Urinary bladder (tissue), 4 donors: ENCODE data around the gene STARD9. TPM values are rescaled to one million over a fixed set of nuclear protein-coding genes. Genes with fewer than 3 reads are reported as not detected.

Experiments
- DNase-seq: peaks from one replicate; pipeline ENCODE4 v3.0.0-alpha.2; 2015; ENCODE audit errors: extremely low spot score
- H3K27ac ChIP-seq: one replicate; pipeline ENCODE4 v1.5.1; 2013; ENCODE audit warnings: low read depth, mild to moderate bottlenecking, moderate library complexity
- H3K36me3 ChIP-seq: one replicate; pipeline ENCODE4 v1.6.1; 2013; ENCODE audit warnings: mild to moderate bottlenecking, moderate library complexity; ENCODE audit not compliant: insufficient read depth
- H3K4me1 ChIP-seq: one replicate; pipeline ENCODE4 v1.6.1; 2013; ENCODE audit warnings: mild to moderate bottlenecking, moderate library complexity; ENCODE audit not compliant: insufficient read depth
- H3K4me3 ChIP-seq: one replicate; pipeline ENCODE4 v1.5.1; 2013; ENCODE audit warnings: low read depth, low read length
- WGBS: extraction: QIAGEN DNeasy Blood & Tissue Kit; methylation state at CpG from one replicate; pipeline ENCODE4 v1.1.7; 2013; 5-methylcytosine and 5-hydroxymethylcytosine counted together
- polyA plus RNA-seq: library from polyadenylated mRNA; stranded (reverse); fragments of 200-250 nt; gene quantifications from one replicate; pipeline ENCODE4 v1.2.3, GENCODE V29; 2013
- total RNA-seq: library from RNA; depleted of rRNA; stranded (reverse); fragments of >200 nt; gene quantifications from one replicate; pipeline ENCODE4 v1.2.3, GENCODE V29; 2014
- donor health status: healthy with polysubstance abuse.
- donor health status: healthy.

Gene STARD9
- total and polyA plus RNA-seq, 2 donors: 11.1 to 46.3 TPM

DNA sequence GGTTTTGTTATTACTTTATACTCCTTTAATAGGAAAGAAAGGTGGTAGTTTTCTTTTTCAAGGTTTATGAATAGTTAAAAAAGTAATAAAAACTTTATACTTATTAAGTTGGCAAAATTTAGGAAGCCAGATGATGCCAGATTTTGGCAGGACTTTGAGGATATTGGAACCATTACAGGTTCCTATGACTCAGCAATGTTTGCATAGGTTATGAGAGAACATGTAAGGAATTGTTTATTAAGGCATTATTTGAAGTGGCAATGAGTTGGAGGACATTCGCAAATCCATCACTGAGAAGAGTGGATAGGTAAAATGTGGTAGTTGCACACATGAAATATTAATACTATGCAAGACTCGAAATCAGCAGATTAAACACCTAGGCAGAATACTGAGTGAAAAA is 131.7 kb downstream of the STARD9 start:
- no peak overlapping the region for H3K27ac ChIP-seq

DNA sequence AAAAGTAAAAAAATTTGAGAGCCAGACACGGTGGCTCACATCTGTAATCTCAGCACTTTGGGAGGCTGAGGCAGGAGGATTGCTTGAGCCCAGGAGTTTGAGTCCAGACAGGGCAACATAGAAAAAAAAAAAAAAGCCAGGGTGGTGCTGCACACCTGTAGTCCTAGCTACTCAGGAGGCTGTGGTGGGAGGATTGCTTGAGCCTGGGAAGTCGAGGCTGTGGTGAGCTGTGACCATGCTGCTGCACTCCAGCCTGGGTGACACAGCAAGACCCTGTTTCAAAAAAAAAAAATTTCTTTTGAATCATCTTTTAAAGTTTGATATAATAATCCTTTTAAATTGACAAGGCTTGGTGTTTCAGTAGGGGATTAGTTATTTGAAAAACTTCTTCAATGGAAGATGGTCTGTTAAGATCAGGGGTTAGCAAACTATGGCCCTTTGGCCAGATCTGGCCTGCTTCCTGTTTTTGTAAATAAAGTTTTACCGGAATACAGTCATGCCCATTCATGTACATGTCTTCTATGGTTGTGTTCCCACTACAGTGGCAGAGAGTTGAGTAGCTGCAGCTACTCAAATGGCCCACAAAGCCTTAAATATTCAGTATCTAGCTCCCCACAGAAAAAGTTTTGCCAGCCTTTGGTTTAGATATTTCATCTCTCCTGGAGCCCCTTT is 132.6 kb downstream of the STARD9 start:
- DNase-seq: no peak
- Histone ChIP-seq H3K4me1 (no peaks in the 10 kb centered on the region), H3K4me3 (no peak overlapping the region), H3K36me3 (no peaks in the 10 kb centered on the region), H3K27ac (no peak overlapping the region)
- WGBS: 83% methylated on average over 3 of the region's 3 CpGs

More for the DNA sequence above, 131.7 kb downstream of the STARD9 start:
- no peaks in the 10 kb centered on the region for H3K36me3 ChIP-seq
- no peak for DNase-seq
- H3K4me3 ChIP-seq: no peak overlapping the region
- WGBS: 71% methylated on average over 2 of the region's 2 CpGs
- H3K4me1 ChIP-seq: no peaks in the 10 kb centered on the region

DNA sequence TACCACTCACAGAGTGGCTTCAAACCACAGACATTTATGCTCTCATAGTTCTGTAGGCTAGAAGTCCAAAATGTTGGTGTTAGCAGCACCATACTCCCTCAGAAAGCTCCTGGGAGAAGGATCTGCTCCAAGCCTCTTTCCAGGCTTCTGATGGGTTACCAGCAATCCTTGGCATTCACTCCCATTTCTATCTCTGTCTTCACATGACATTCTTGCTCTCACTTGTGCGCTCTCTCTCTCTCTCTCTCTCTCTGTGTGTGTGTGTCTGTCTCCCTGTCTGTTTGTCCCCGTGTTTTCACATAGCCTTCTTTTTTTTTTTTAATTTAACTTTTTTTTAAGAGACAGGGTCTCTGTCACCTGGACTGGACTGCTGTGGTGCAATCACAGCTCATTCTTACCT is 135.3 kb downstream of the STARD9 start:
- Histone ChIP-seq H3K4me3 (no peak overlapping the region), H3K27ac (no peak overlapping the region), H3K36me3 (no peaks in the 10 kb centered on the region), H3K4me1 (no peaks in the 10 kb centered on the region)
- no peak for DNase-seq
- 87% methylated on average over 2 of the region's 2 CpGs for WGBS

DNA sequence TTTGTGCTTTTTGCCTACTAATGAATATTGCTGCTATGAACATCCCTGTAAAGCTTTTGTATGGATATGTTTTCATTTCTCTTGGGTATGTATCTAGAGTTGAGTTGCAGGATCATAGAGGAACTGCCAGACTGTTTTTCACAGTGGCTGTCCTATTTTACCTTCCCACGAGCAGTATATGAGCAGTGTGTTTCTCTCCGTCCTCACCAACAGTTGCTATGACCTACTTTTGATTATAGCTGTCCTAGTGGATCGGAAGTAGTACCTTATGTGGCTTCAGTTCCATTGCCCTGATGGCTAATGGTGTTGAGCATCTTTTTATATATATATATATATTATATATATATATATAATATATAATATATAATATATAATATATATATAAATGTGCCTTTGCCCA is 136.3 kb downstream of the STARD9 start:
- DNase-seq: no peak
- no peak overlapping the region for H3K27ac ChIP-seq
- no peaks in the 10 kb centered on the region for H3K4me1 ChIP-seq
- WGBS: 96% methylated on average over 3 of the region's 3 CpGs
- no peak overlapping the region for H3K4me3 ChIP-seq
- no peaks in the 10 kb centered on the region for H3K36me3 ChIP-seq

DNA sequence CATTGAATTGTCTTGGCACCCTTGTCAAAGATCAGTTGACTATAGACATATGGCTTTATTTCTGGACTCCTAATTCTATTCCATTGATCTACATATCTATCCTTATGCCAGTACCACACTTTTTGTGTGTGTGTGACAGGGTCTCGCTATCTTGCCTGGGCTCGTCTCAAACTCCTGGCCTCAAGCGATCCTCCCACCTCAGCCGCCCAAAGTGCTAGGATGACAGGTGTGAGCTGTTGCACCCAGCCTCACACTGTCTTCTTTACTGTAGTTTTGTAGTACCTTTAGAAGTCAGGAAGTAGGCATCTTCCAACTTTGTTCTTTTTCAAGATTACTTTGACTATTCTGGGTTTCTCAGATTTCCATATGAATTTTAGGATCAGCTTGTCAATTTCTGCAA is 137.2 kb downstream of the STARD9 start:
- H3K36me3 ChIP-seq: no peaks in the 10 kb centered on the region
- no peaks in the 10 kb centered on the region for H3K4me1 ChIP-seq
- DNase-seq: no peak
- no peak overlapping the region for H3K27ac ChIP-seq
- no peak overlapping the region for H3K4me3 ChIP-seq
- WGBS: 95% methylated on average over 4 of the region's 4 CpGs

DNA sequence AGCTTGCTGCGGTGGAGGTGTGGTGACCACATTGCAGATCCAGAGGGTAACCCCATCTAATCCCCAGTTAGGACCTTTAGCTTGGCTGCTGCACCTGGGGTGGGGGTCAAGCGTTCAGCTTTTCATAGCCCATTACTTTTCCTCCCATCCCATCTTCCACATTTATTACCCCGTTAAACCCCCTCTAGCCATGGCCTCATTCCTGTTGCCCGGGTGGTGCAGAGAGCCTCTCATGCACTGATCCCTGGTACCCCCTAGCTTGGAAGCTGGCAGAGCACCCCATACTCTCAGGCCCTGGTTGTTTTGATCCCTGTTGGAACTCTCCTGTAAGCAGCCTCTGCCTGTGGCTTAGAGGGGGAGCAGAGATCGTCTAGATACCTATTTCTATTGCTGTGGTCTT is 140.7 kb downstream of the STARD9 start:
- Histone ChIP-seq H3K4me1 (no peaks in the 10 kb centered on the region), H3K36me3 (no peaks in the 10 kb centered on the region), H3K4me3 (no peak overlapping the region), H3K27ac (no peak overlapping the region)
- no peak for DNase-seq
- WGBS: 87% methylated on average over 5 of the region's 5 CpGs

DNA sequence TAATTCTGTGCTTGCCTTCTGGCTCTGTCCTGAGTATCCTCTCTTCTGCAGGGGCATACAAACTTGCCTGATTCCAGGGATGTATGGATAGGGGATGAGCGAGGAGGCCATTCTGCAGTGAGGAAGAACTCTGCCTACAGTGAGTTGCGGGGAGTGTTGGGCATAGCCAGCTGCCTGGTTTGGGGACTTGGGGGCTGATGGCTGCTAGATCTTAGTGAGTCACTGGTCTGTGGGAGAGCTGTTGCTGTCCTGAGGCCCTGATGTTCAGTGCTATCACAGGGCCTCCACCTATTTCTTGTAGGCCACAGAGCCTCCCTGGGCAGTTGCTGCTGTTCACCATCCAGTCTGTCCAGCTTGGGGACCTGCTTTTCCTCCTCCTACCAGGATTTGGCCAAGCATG is 141.2 kb downstream of the STARD9 start:
- WGBS: 96% methylated on average over 2 of the region's 2 CpGs
- Histone ChIP-seq H3K27ac (no peak overlapping the region), H3K4me1 (no peaks in the 10 kb centered on the region), H3K36me3 (no peaks in the 10 kb centered on the region), H3K4me3 (no peak overlapping the region)
- DNase-seq: no peak

GRCh38 chr15:42719043-42719442 is 143.6 kb downstream of the STARD9 start:
- H3K4me1 ChIP-seq: no peaks in the 10 kb centered on the region
- H3K4me3 ChIP-seq: no peak overlapping the region
- no peak overlapping the region for H3K27ac ChIP-seq
- no peak for DNase-seq
- H3K36me3 ChIP-seq: peaks cover under 1% of the 10 kb centered on the region
- 74% methylated on average over 6 of the region's 6 CpGs for WGBS

GRCh38 chr15:42720071-42720470 is 144.7 kb downstream of the STARD9 start:
- Histone ChIP-seq H3K4me1 (no peaks in the 10 kb centered on the region), H3K27ac (no peak overlapping the region), H3K36me3 (peaks cover 4% of the 10 kb centered on the region), H3K4me3 (no peak overlapping the region)
- DNase-seq: no peak
- 86% methylated on average over 3 of the region's 3 CpGs for WGBS

- no peaks in the 10 kb centered on the region for H3K4me1 ChIP-seq
- WGBS: 78% methylated on average over 6 of the region's 6 CpGs
- no peak for DNase-seq
- H3K27ac ChIP-seq: no peak overlapping the region
- H3K36me3 ChIP-seq: peaks cover 4% of the 10 kb centered on the region
- H3K4me3 ChIP-seq: no peak overlapping the region
Measured at GRCh38 chr15:42721016-42721415, 145.6 kb downstream of the STARD9 start.

GRCh38 chr15:42721916-42722315 is 146.5 kb downstream of the STARD9 start:
- Histone ChIP-seq H3K4me1 (no peaks in the 10 kb centered on the region), H3K36me3 (peaks cover 4% of the 10 kb centered on the region), H3K27ac (no peak overlapping the region), H3K4me3 (no peak overlapping the region)
- DNase-seq: no peak
- WGBS: 56% methylated on average over 3 of the region's 3 CpGs

- no peak for DNase-seq
- Histone ChIP-seq H3K36me3 (peaks cover 4% of the 10 kb centered on the region), H3K4me1 (no peaks in the 10 kb centered on the region), H3K4me3 (no peak overlapping the region), H3K27ac (no peak overlapping the region)
- 84% methylated on average over 4 of the region's 4 CpGs for WGBS
Measured at GRCh38 chr15:42723068-42723467, 147.7 kb downstream of the STARD9 start.

- no peak overlapping the region for H3K4me3 ChIP-seq
- H3K27ac ChIP-seq: no peak overlapping the region
- 85% methylated on average over 6 of the region's 6 CpGs for WGBS
- no peak for DNase-seq
- H3K4me1 ChIP-seq: no peaks in the 10 kb centered on the region
- H3K36me3 ChIP-seq: peaks cover 5% of the 10 kb centered on the region
Measured at GRCh38 chr15:42724276-42724675, 148.9 kb downstream of the STARD9 start.

DNA sequence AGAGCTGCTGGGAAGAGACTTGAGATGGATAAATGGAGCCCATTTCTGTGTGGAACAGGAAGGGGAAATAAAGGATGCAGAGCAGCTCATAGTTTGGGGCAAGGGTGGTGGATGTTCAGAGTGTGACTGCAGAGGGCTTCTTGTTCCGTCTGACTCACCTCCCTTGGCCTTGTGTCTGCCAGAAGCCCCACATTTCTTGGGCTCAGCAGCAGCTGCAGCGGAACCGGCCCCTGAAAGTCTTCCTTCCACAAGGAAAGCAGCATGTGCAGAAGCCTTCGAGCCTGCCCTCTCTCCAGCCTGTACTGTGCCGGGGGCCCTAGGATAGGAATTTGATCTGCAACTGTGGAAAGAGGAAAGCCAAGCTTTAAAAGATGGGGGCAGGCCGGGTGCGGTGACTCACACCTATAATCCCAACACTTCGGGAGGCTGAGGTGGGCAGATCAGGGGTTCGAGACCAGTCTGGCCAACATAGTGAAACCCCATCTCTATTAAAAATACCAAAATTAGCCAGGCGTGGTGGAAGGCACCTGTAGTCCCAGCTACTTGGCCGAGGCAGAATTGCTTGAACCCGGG is 150.0 kb downstream of the STARD9 start:
- no peak overlapping the region for H3K27ac ChIP-seq
- H3K36me3 ChIP-seq: peaks cover 8% of the 10 kb centered on the region

More for the DNA sequence above, 150.0 kb downstream of the STARD9 start:
- no peak for DNase-seq
- no peak overlapping the region for H3K4me3 ChIP-seq
- no peaks in the 10 kb centered on the region for H3K4me1 ChIP-seq
- WGBS: 81% methylated on average over 12 of the region's 12 CpGs
